Mammary epithelial cell (primary cell): ENCODE data around the gene UPF2.

Source experiments
- CTCF ChIP-seq, 2 donors: IDR thresholded peaks in 1 of 2; conservative IDR thresholded peaks in 1 of 2; 2 replicates each; pipeline ENCODE4 v1.5.1; 2011 to 2012; ENCODE audit warnings: inconsistent platforms in 2 of 2, low read length in 2 of 2, mild to moderate bottlenecking in 2 of 2, control low read depth in 1 of 2, low read depth in 1 of 2; ENCODE audit not compliant: insufficient read depth in 1 of 2; ENCODE audit errors: extremely low read depth in 1 of 2
- EZH2 ChIP-seq: IDR thresholded peaks from 2 replicates; pipeline ENCODE4 v1.6.1; 2012; ENCODE audit warnings: low read length, inconsistent platforms, borderline replicate concordance

GRCh38 chr10:11878776-11879175, 163.8 kb downstream of the UPF2 start:
- TF ChIP-seq EZH2 (no peak), CTCF (conservative IDR thresholded peaks at IDR 0.05 in 1 of 2, IDR thresholded peaks at IDR 0.05 in 1 of 2; ENCODE audit: extremely low read depth in 1 of 2, insufficient read depth in 1 of 2, low read depth in 1 of 2, low read length in 2 of 2) (no peak)
